HG03460 (cell line): ENCODE measurements around the gene GNAI2.
"Not testable (repeated sequence)": the region's sequence is repeated elsewhere in the genome, so short reads cannot be mapped to it uniquely, and the experiment has no call there.

Experiments
- ATAC-seq: cut with Tn5 transposase; IDR thresholded peaks from one replicate; pipeline ENCODE4 v1.9.1; 2021; ENCODE audit not compliant: unreplicated experiment

GNAI2 gene

DNA sequence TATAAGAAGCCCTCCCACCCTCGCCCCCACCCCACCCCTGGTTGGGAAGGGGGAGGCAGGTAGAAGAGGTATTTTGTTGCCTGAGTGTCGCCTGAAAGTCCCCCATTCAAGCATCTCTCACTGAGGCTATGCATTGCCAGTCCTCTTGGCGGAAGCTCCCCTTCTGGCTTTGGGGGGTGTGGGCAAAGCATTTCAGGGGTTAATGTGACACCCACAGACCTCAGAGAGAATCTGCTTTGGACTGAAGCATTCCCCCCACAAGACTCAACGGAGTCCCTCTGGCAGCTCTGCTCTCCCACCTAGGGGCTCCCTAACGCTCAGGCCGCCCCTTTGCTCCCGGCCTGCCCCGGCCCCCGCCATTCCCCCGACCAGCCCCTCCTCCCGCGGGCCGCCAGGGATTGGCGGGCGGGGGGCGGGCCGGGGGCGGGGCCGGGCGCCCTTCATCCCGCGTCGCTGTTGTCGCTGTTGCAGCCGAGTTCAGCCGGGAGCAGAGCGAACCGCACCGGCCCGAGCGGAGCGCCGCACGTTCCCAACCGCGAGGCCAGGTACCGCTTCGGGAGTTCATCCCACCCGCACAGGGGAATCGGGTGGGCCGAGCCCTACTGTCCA, 31.1 kb upstream of the GNAI2 start, which contains the start of gene SLC38A3:
TSS of gene SLC38A3 (plus strand) at position 468 of the 609 bp plus-strand sequence. CDS start 8,929 bp downstream, outside the sequence.
- ATAC-seq, result no peak

DNA sequence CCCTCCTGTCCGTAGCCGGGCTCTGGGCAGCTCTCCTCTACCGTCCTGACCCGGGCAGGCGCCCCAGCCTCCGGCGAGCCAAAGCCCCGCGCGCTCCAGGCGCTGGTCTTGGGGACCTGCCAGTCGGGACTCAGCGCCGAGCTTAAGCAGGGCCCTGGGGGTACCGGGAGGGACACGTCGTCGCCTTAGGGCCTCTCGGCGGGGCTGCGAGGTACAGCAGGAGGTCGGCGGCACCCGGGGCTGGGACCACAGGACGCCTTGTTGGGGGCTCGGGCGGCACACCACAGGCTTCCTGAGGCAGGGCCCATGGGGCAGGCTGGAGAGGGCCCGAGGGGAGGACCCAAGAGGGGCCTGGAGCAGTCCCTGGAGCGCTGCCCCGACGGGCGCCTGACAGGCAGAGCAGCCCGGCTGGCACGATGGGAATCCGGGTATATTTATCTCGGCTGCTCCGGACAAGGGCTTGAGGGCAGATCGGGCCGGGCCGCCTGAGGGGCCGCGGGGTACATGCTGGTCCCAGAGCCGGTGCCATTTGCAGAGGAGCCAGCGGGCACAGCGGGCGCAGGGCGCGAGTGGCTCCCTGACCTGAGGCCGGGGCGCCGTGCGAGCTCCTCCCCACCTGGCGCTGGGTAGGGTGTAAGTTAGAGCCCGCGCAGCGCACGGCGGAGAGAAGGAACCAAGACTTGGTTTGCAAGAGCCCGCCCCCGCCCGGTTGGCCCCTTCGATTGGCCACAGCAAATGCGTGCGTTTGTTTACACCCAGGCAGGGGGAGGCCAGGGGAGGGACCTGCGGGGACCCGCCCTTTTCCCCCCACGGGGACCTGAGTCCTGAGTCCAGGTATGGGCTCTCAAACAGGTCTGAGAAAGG, 30.4 kb upstream of the GNAI2 start:
- ATAC-seq, result no peak

DNA sequence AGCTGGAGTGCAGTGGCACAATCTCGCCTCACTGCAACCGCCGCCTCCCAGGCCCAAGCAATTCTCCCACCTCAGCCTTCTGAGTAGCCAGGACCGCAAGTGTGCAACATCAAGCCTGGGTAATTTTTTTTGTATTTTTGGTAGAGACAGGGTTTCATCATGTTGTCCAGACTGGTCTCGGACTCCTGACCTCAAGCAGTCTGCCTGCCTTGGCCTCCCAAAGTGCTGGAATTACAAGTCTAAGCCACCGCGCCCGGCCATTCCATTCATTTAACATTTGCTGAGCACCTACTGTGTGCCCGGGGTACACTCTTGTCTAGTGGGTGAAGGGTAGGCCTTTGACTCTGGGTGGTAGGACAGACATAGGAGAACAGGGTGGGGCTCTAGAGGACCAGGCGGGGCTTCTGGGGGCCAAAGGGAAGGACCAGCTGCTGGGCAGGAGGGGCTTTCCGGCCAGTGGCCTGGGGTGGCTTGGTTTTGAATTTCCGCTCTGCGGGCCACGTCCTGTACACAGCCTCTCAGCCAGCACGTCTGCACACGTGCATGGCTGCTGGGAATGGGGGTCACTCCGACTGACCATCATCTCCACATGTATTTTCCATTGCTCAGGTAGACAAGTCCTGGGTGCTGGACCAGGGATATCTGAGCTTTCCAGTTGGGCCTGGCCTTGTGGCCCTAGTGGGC, 28.5 kb upstream of the GNAI2 start:
- no peak for ATAC-seq

DNA sequence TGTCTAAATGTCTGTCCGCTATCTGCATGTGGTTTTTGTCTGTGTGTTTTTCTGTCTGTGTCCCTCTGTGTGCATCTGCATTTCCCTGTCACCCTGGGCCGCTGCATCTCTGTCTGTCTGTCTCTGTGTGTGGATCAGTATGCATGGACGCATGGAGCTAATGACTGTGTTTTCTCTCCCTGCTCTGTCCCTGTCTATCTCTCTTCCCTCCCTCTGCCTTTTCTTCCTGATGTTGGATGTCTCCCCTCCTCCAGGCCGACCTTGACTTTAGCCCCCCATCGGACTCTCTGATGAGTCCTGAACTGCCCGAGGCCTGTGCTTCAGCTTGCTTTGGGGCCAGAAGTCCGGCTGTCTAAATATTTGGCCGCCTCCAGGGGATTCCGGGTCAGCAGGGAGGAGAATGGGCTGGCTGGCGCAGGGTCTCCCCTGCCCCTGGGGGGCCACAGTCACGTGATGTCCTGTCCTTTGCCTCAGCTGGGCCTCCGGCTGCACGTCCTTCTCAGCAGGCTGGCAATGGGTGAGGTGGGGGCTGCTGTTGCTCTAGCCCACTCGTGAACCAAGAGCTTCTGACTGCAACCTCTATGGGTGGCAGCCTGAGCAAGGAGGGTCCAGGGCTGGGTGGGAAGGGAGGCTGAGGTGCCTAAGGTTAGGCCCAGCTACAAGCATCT, 27.2 kb upstream of the GNAI2 start:
- ATAC-seq, result no peak

DNA sequence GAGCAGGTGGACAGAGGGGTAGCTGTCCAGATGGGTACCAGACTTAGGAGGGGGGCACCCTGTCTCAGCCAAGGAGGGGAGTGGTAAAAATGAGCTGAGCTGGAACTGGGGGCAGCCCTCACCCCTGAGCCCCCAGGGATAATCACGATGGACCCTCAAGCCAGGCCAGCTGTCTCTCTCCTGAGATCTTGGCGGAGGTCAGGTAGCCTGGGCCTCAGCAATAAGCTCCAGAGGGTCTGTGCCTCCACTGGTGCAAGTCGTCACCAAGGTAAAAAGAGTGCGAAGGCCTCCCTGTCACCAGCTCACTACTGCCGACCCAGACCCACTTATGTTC, 25.9 kb upstream of the GNAI2 start:
- ATAC-seq, result no peak

DNA sequence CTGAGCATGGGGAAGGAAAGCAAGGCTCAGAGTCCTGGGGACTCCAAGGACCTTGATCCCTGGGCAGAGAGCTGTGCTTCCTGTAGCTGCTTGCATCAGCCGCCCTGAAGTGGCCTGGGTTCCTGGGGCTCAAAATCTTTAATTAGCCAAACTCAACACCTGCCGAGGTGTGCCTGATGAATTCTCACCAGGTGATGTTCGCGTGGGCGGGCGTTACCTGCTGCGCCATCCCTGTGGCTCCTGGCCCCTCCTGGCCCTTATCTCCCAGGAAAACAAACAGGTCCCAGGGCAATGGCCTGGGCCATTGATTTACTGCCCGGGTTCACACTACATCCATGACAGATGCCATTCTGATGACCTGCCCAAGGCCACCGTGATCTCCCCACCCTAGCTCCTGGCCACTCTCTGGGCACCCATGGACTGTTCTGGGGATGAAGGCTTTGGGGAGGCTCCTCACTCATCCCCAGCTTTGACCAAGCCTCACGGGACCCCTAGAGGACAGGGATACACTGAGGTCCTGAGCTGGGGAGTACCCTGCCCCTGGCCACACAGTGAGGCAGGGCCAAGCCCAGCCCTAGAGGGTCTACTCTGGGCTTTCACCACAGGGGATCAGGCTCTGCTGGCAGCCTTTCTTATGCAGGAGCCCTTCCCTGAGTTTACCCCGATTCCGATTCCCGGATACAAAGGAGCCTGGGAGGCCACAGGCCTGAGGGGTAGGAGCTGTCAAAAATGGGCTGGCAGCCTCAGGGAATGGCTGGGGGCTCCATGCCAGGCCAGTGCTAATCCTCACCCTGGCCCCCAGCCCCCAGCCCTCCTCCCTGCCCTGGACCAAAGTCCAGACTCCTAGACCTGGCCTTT, 25.3 kb upstream of the GNAI2 start:
- no peak for ATAC-seq

DNA sequence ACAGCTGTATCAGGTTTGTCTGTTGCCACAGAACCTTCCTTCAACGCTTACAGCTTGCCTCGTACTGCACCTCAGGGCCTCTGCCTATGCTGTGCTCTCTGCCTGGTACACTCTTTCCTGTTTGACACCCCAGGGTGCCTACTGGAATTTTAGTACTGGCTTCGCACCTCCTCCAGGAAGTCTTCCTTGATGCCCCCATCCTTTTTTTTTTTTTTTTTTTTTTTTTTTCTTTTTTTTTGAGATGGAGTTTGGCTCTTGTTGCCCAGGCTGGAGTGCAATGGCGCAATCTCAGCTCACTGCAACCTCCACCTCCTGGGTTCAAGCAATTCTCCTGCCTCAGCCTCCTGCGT, 24.7 kb upstream of the GNAI2 start:
- not testable (repeated sequence) for ATAC-seq

DNA sequence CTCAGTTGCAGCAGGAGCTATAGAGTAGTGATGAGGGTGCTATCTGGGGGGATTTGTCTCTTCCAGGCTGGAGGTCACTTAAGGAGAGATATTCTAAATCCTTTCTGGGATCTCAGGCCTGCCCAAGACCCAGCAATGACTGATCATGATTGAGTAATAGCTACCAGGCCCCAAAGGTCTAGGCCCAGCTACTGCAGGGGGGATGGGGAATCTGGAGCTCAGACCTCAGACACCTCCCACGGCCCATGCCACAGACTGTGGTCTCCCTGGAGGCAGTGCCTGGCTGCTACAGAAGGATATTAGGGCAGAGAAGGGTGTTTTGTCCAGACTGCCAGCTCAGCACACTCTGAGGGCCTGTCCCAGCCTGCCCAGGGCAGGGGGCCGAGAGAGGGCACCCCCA, 24.1 kb upstream of the GNAI2 start:
- no peak for ATAC-seq

DNA sequence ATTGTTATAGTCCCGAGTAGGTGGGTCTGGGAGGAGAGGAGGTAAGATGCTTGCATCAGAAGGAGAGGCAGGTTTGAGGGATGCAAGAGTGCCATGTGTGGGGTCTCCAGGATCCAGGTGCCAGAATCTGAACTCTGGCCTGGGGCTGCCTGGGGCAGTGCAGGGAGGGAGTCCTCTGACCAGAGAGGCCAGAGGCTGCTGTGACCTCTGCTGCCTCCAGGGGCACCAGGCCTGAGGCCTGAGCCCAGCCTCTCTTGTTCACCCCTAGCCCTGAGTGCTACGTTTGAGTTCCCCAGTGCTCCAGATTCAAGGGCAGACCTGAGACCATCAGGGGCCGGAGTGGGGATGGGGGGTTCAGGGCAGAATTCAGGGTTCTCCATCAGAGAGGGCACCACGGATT, 23.5 kb upstream of the GNAI2 start:
- no peak for ATAC-seq

DNA sequence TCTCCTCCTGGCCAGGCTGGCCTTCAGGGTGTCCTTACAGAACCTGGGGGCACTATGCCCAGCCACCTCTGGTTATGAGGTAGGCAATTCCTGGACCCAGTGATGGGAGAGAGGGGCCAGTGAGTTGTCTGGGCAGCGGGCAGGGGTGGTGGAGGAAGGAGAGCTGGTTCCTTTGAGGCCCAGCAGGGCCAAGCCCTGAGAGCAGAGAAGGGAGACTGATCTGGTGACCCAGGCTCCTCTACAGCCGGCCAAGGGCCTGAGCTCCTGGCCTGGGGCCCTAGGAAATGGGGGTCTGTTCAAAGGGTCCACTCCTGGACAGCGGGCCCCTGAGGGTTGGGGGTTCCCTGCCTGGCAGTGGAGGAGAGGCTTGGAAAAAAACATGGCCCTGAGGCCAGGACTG, 23.0 kb upstream of the GNAI2 start:
- ATAC-seq, result no peak

DNA sequence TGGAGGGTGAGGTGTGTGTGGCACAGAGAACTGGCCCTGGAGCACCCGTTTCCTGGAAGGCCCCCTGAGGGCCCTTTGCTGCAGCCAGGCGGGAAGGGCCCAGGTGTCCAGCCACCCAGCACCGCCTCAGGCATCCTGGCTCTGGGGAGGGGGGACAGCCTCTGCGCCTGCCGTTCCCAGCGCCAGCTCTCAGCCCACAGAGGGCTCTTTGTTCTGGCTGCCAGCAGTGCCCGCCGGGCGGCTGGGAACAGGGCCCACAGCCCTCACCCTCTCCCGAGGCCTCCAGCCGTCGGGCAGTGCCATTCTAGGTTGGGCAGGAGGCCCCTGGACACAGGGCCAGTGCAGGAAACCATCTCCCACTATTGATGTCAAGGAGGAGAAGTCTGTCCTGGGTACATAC, 22.6 kb upstream of the GNAI2 start:
- no peak for ATAC-seq

DNA sequence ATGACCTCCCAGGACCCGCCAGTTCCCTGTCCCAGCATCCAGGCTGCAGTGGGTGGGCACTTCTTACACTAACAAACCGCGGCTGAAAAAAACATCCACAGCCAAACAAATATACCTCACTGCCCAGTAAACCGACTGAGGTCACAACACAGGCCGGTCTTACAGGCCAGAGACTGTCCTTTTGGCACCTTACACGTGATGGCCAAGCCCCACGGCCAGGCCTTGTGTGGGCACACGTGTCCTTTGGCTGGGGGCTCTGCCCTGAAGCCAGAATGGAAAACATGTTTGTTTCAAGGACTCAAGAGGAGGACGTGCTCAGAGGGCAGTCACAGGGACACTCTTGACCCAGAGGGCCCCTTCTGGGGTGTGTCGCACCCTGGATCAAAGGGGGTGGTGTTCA, 21.2 kb upstream of the GNAI2 start:
- ATAC-seq, result no peak

DNA sequence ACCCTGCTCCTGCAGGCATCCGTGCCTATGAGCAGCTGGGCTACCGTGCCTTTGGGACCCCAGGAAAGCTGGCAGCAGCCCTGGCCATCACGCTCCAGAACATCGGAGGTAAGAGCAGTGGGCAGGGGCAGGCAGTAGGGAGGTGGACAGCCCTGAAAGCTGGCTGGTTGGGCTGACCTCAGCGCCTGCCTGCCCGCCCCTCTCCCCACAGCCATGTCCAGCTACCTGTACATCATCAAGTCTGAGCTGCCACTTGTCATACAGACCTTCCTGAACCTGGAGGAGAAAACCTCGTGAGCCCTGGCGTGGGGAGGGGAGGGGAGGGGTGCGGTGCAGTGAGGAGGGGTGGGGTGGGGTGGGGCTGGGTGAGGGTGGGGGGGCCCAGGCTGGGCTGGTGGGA, 20.5 kb upstream of the GNAI2 start:
- ATAC-seq, result no peak

DNA sequence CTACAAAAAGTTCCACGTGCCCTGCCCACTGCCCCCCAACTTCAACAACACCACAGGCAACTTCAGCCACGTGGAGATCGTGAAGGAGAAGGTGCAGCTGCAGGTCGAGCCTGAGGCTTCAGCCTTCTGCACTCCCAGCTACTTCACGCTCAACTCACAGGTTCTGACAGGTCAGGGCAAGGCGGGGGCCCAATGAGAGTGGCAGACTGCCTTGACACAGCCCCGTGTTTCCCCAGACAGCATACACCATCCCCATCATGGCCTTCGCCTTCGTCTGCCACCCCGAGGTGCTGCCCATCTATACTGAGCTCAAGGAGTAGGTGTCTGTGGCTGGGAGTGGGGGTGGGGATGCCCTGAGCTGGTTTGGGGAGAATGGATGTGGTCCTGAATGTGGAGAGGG, 18.3 kb upstream of the GNAI2 start:
- ATAC-seq, result no peak

DNA sequence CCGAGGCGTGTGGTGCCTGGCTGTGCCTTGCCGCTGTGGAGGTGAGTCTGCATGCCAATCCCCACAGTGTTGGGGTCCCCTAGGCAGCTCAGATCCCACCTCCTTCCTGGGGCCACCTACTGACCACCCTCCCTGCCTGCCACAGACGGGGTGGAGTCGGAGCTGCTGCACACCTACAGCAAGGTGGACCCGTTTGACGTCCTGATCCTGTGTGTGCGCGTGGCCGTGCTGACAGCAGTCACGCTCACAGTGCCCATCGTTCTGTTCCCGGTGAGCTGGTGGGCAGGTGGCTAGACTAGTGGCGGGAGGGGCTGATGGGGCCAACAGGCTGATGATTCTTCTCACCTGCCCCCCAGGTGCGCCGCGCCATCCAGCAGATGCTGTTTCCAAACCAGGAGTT, 17.6 kb upstream of the GNAI2 start:
- ATAC-seq, result no peak

DNA sequence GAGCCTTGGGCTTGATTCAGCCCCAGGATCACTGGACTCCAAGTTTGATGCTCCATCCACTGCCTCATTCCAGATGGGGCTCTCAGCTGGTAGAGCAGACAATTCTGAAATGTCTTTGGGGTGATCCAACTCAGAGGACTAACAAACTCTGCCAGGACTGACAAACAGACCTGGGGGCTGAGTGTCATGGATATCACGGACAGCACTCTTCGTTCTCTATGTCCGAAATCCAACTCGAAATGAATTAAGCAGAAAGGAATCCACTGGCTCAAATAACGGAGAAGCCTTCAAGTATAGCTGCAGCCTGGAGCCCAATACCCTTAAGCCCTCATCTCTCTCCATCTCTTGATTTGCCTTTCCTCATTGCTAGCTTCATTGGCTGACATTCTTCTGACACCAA, 16.7 kb upstream of the GNAI2 start:
- ATAC-seq, result no peak

DNA sequence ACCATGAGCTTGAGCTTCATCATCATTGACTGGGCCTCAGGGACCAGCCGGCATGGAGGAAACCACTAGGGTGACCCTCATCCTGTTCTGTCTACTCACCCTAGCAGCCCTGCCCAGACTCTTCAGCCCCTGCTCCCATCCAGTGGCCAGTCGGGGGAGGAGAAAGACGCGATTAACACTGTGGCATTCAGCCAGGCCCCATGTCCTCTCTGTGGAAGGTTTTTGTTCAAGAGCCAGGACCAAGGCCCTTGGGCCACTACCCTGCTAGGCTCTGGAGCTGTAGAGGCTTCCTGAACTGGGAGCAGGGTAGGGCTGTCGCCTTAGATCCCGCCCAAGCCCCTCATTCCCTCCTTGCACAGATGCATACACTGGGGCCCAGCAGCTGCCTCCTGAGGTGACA, 15.9 kb upstream of the GNAI2 start:
- no peak for ATAC-seq

DNA sequence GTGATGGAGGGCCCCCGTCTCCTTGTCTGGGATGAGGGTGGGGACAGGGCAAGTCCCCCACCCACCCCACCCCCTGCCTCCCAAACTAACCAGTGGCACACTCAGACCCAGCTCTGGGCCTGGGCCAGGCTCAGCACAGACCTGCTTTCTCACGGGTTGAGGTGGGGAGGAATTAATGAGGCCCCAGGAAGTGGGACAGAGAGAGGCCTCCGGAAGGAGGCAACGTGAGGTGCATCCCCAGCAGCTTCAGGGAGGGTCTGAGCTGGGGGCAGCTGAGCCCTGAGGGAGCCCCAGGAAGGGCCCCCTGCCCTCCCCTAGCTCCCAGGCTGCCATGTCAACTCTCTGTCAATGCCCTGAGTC, 15.0 kb upstream of the GNAI2 start:
- ATAC-seq, result no peak

DNA sequence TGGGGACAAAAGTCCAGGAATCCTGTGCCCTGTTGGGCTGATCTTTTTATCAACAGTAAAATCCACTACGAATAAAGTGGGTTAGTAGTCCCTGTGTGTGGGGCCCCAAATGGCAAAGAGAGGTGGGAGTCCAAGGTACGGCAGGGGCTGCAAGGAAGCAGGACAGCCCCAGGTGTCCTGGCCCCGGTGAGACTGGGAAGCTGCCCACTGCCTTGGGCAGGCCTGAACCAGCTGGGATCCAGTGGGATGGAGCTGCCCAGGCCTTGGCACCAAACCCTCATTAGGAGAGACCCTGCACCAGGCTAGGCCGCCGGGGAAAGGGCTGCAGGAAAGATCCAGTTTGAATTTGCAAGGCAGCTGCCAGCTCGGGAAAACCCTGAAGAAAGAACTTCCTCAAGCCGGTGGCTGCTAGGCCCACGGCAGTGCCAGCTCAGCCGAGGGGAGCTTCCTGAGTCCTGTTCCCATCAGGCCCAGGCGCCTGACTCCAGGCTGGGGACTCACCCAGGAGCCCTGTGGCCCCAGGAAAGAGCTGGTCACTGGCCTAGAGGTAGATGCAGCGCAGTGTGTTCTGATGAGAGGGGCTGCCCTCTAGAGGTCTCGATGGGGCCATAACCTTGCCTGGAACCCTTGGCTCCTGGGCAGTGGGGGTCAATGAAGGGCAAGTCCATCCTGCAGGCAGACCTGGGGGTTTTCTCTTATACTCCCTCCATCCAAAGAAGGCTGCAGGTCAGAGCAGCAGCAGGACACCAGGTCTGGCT, 14.4 kb upstream of the GNAI2 start:
- no peak for ATAC-seq

DNA sequence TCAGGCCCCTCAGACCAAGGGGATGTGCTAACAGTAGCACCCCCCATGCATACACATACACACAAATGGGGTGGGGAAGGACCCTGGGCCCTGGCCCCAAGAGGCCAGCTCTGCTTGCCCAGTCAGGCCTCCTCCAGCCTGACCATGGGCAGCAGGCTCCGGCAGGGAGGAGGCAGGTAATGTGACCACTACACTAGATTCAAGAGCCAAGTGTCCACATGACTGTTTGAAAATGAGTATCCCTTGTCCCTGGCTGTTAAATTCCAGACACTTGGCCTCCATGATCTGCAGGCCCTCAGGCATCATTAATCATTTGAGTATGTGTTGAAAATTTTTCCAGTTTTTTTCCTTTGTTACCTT, 13.9 kb upstream of the GNAI2 start:
- no peak for ATAC-seq
